Fibroblast of pulmonary artery (primary cell): ENCODE results near the gene PRKAG2.
"Not testable (repeated sequence)": the region's sequence is repeated elsewhere in the genome, so short reads cannot be mapped to it uniquely, and the experiment has no call there.

ENCODE experiments used
- DNase-seq: peaks from one replicate; pipeline ENCODE4 v3.0.0-alpha.2; 2010; ENCODE audit warnings: low read depth
- H3K4me3 ChIP-seq: replicated peaks from 2 replicates; pipeline ENCODE4 v1.5.1; 2011; ENCODE audit warnings: low read depth, mild to moderate bottlenecking, control low read depth, low read length, moderate library complexity
- CTCF ChIP-seq: IDR thresholded peaks from 2 replicates; pipeline ENCODE4 v1.5.1; 2011; ENCODE audit warnings: mild to moderate bottlenecking, control low read depth, low read length, inconsistent platforms; ENCODE audit errors: missing control alignments

The PRKAG2 gene

GRCh38 chr7:151830121-151830830, 46.6 kb downstream of the PRKAG2 start:
- TF ChIP-seq CTCF: no peak
- H3K4me3 ChIP-seq: no peak overlapping the region
- no peak for DNase-seq

GRCh38 chr7:151829707-151830106, 47.2 kb downstream of the PRKAG2 start:
- no peak for DNase-seq
- H3K4me3 ChIP-seq: no peak overlapping the region
- no peak for TF ChIP-seq CTCF

- no peak for TF ChIP-seq CTCF
- H3K4me3 ChIP-seq: no peak overlapping the region
- no peak for DNase-seq
Measured at GRCh38 chr7:151827620-151828019, 49.3 kb downstream of the PRKAG2 start.

- DNase-seq, H3K4me3 ChIP-seq: not testable (repeated sequence)
Measured at GRCh38 chr7:151826316-151826715, 50.6 kb downstream of the PRKAG2 start.

GRCh38 chr7:151825721-151826120, 51.2 kb downstream of the PRKAG2 start:
- no peak for TF ChIP-seq CTCF
- no peak for DNase-seq

GRCh38 chr7:151824373-151824933, 52.5 kb downstream of the PRKAG2 start:
- TF ChIP-seq CTCF: no peak
- H3K4me3 ChIP-seq: no peak overlapping the region
- DNase-seq: no peak

More at GRCh38 chr7:151825721-151826120, 51.2 kb downstream of the PRKAG2 start:
- H3K4me3 ChIP-seq: no peak overlapping the region

GRCh38 chr7:151823566-151824372, 53.1 kb downstream of the PRKAG2 start:
- TF ChIP-seq CTCF: no peak
- H3K4me3 ChIP-seq: peak overlapping the region; percentile 3
- DNase-seq: no peak
